ENCODE data around the gene PLEKHG4. TPM values are rescaled to one million over a fixed set of nuclear protein-coding genes. Genes with fewer than 3 reads are reported as not detected.

The PLEKHG4 gene
- total RNA-seq, 1 experiment from 2014 or later: 32.7 TPM

DNA sequence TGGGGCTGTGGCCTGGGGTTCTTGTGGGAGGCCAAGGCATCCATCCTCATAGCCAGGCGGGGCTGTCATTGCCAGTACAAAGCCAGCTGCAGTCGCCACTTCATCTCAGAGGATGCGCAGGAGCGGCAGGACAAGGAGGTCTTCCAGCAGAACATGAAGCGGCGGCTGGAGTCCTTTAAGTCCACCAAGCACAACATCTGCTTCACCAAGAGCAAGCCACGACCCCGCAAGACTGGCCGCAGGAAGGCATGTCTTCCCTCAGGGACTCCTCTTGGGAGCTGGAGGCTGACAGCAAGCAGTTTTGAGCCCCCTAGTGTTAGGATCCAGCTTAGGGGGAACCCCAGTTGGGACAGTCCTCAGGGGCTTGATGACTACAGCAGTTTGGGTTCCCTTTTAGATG lies 15.1 kb upstream of the PLEKHG4 start:
- ChIA-PET CTCF (interaction anchor here (0.6 to 1.3 kb wide), 5 partner anchors 13 to 186 kb away, joined by 3 to 7 read pairs (median 3); no protein-coding TSS in a partner anchor), POLR2A (interaction anchor here (0.7 to 1.2 kb wide), 2 partner anchors 19 to 65 kb away, joined by 3 to 5 read pairs; no protein-coding TSS in a partner anchor)
- TF ChIP-seq, protein P1, sequence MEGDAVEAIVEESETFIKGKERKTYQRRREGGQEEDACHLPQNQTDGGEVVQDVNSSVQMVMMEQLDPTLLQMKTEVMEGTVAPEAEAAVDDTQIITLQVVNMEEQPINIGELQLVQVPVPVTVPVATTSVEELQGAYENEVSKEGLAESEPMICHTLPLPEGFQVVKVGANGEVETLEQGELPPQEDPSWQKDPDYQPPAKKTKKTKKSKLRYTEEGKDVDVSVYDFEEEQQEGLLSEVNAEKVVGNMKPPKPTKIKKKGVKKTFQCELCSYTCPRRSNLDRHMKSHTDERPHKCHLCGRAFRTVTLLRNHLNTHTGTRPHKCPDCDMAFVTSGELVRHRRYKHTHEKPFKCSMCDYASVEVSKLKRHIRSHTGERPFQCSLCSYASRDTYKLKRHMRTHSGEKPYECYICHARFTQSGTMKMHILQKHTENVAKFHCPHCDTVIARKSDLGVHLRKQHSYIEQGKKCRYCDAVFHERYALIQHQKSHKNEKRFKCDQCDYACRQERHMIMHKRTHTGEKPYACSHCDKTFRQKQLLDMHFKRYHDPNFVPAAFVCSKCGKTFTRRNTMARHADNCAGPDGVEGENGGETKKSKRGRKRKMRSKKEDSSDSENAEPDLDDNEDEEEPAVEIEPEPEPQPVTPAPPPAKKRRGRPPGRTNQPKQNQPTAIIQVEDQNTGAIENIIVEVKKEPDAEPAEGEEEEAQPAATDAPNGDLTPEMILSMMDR (IDR thresholded peaks at IDR 0.05; ENCODE audit: unreplicated experiment): no peak
- no TSS peak for BruUV-seq (replicated peaks)
- intact Hi-C loops (cut with micrococcal nuclease): no loop called here
- Mint-ChIP-seq H3K27ac (ENCODE audit: low read depth, unreplicated experiment) (no peak overlapping the region), H3K36me3 (ENCODE audit: insufficient read depth, unreplicated experiment) (no peaks in the 10 kb centered on the region), H3K27me3 (ENCODE audit: insufficient read depth, unreplicated experiment) (peaks cover 19% of the 10 kb centered on the region), H3K4me3 (ENCODE audit: unreplicated experiment) (no peak overlapping the region), H3K4me1 (ENCODE audit: insufficient read depth, unreplicated experiment) (no peaks in the 10 kb centered on the region), H3K9me3 (ENCODE audit: unreplicated experiment) (no peaks in the 10 kb centered on the region)
- DNase-seq (ENCODE audit: unreplicated experiment): no peak

DNA sequence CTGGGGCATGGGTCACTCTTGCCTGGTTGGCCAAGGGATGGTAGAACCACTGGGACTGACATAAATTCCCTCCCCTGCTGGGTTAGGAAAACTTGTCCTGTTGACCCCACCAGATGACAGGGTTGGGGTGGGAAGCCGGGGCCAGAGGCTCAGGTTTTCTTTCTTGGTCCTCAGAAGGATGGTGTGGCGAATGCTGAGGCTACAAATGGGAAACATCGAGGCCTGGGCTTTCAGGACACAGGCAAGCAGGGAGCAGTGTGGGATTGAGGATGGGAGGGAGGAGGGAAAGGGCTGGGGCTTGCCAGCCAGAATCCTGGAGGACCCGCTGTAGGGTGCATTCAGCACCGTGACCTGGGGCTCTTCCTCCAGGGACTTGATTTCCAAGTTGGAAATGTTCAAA lies 14.5 kb upstream of the PLEKHG4 start:
- H3K36me3 Mint-ChIP-seq (ENCODE audit: insufficient read depth, unreplicated experiment): no peaks in the 10 kb centered on the region
- DNase-seq (ENCODE audit: unreplicated experiment): no peak
- H3K27me3 Mint-ChIP-seq (ENCODE audit: insufficient read depth, unreplicated experiment): peaks cover 19% of the 10 kb centered on the region
- BruUV-seq (replicated peaks): no TSS peak
- intact Hi-C loops (cut with micrococcal nuclease): no loop called here
- POLR2A ChIA-PET: interaction anchor here (1.2 kb wide), 1 partner anchor 12 kb away, joined by 4 read pairs; no protein-coding TSS in a partner anchor
- TF ChIP-seq, protein P1 (IDR thresholded peaks at IDR 0.05; ENCODE audit: unreplicated experiment): no peak
- no peaks in the 10 kb centered on the region for H3K9me3 Mint-ChIP-seq (ENCODE audit: unreplicated experiment)
- H3K4me3 Mint-ChIP-seq (ENCODE audit: unreplicated experiment): no peak overlapping the region
- no peak overlapping the region for H3K27ac Mint-ChIP-seq (ENCODE audit: low read depth, unreplicated experiment)
- CTCF ChIA-PET: interaction anchor here (1.3 kb wide), 1 partner anchor 20 kb away, joined by 7 read pairs; no protein-coding TSS in a partner anchor
- no peaks in the 10 kb centered on the region for H3K4me1 Mint-ChIP-seq (ENCODE audit: insufficient read depth, unreplicated experiment)

DNA sequence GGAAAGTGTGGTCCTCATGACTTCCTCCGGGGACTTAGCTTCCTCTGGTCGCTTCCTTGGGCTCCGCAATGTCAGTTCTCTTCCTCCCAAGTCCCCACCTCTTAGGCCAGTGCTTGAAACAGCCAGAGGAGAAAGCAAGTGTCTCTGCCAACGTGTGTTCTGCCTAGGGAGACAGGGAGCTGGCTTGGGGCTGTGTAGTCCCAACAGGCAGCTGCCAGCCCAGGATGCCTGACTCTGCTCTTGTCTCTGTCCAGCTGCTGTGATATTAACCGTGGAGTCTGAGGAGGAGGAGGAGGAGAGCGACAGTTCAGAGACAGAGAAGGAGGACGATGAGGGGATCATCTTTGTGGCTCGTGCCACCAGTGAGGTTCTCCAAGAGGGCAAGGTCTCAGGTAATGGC lies 13.5 kb upstream of the PLEKHG4 start:
- no peaks in the 10 kb centered on the region for H3K36me3 Mint-ChIP-seq (ENCODE audit: insufficient read depth, unreplicated experiment)
- intact Hi-C loops (cut with micrococcal nuclease): no loop called here
- CTCF ChIA-PET: interaction anchor here (0.6 to 1.7 kb wide), 5 partner anchors 18 to 255 kb away, joined by 3 to 4 read pairs (median 3); no protein-coding TSS in a partner anchor
- no peaks in the 10 kb centered on the region for H3K4me1 Mint-ChIP-seq (ENCODE audit: insufficient read depth, unreplicated experiment)
- POLR2A ChIA-PET: interaction anchor here (0.6 to 1.2 kb wide), 3 partner anchors 11 to 42 kb away, joined by 3 to 4 read pairs (median 4); no protein-coding TSS in a partner anchor
- TF ChIP-seq, protein P1 (IDR thresholded peaks at IDR 0.05; ENCODE audit: unreplicated experiment): no peak
- no peak for DNase-seq (ENCODE audit: unreplicated experiment)
- H3K27ac Mint-ChIP-seq (ENCODE audit: low read depth, unreplicated experiment): no peak overlapping the region
- H3K4me3 Mint-ChIP-seq (ENCODE audit: unreplicated experiment): no peak overlapping the region
- BruUV-seq (replicated peaks): no TSS peak
- H3K27me3 Mint-ChIP-seq (ENCODE audit: insufficient read depth, unreplicated experiment): peaks cover 19% of the 10 kb centered on the region
- H3K9me3 Mint-ChIP-seq (ENCODE audit: unreplicated experiment): no peaks in the 10 kb centered on the region

DNA sequence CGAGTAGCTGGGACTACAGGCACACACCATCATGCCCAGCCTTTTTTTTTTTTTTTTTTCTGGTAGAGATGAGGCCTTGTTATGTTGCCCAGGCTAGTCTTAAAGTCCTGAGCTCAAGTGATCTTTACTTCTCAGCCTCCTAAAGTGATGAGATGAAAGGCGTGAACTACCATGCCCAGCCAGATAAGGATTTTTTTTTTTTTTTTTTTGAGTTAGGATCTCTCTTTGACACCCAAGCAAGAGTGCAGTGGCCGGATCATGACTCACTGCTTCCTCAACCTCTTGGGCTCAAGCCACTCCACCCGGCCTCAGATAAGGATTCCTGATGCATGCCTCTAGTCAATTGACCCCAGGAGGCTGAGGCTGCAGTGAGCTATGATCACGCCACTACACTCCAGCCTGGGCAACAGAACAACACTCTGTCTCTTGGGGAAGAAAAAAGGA lies 11.2 kb upstream of the PLEKHG4 start:
- Mint-ChIP-seq H3K27ac (ENCODE audit: low read depth, unreplicated experiment) (no peak overlapping the region), H3K27me3 (ENCODE audit: insufficient read depth, unreplicated experiment) (peaks cover 7% of the 10 kb centered on the region), H3K4me1 (ENCODE audit: insufficient read depth, unreplicated experiment) (no peaks in the 10 kb centered on the region), H3K9me3 (ENCODE audit: unreplicated experiment) (no peaks in the 10 kb centered on the region), H3K36me3 (ENCODE audit: insufficient read depth, unreplicated experiment) (peaks cover 4% of the 10 kb centered on the region), H3K4me3 (ENCODE audit: unreplicated experiment) (no peak overlapping the region)
- DNase-seq (ENCODE audit: unreplicated experiment): peak; percentile 71
- TF ChIP-seq, protein P1 (IDR thresholded peaks at IDR 0.05; ENCODE audit: unreplicated experiment): no peak
- ChIA-PET CTCF (interaction anchor here (0.6 to 1.8 kb wide), 10 partner anchors 8 to 411 kb away, joined by 3 to 7 read pairs (median 4); no protein-coding TSS in a partner anchor), POLR2A (interaction anchor here (1.7 kb wide), 1 partner anchor 9 kb away, joined by 6 read pairs; no protein-coding TSS in a partner anchor)
- no TSS peak for BruUV-seq (replicated peaks)
- intact Hi-C loops (cut with micrococcal nuclease): no loop called here

Data from MCF 10A (cell line).